GM19193 (cell line): ENCODE data around the gene FMN1.

Source experiments
- POLR2A ChIP-seq: IDR thresholded peaks from 4 replicates; pipeline ENCODE4 v1.6.1; 2011; ENCODE audit not compliant: insufficient read depth, insufficient read length; ENCODE audit errors: extremely low read depth

FMN1 gene

DNA sequence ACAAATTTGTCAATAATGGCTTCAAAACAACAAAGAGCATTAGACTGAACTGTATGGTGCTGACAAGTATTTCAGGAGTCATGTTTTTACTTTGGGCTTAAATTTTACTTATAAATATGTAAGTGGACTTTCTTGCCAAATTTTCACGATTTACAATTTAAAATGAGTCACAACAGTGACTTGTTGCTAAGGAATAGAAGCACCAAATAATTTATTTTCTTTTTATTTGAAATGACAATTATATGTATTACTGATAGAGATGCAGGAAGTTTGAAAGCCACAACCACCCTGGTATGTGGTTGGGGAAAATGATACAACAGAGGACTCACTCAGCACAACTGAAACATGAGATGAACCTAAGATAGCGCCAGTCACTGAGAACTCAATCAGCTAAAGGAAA lies 90.3 kb downstream of the FMN1 start:
- TF ChIP-seq POLR2A: no peak

DNA sequence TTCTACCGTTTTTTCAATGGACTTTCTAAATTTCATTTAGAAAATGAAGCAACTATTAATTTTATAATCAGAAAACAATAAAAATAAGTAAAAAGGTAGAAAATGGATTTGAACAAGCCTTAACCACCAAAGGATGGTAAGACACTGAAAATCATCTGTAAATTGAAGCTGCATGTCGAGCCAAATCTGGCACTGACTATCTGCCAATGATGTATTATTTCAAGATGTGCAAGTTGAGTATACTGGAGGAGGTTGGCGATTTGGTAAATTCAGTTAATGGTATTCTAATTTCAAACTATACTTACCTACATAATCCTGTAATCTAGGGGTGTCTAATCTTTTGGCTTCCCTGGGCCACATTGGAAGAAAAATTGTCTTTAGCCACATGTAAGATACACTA lies 93.5 kb downstream of the FMN1 start:
- no peak for TF ChIP-seq POLR2A

- no peak for TF ChIP-seq POLR2A
These were observed 94.2 kb downstream of the FMN1 start for GRCh38 chr15:33100314-33100713.

- TF ChIP-seq POLR2A: no peak
These were observed 94.8 kb downstream of the FMN1 start for GRCh38 chr15:33099739-33100138.

DNA sequence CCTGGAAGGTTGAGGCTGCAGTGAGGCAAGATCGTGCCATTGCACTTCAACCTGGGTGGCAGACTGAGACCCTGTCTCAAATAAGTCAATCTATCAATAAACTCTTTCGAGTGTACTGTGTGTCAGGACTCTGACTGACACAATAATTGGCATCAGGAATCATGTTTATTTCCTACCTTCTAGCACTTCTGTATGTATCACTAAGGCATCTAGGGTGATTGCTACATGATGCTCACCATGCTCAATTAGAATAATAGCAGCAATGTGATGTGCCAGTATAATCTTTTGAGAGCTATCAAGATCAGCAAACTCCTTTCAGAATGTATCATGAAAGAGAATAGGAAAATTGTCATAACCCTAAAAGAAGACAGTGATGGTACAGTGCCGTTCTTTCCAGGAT lies 95.3 kb downstream of the FMN1 start:
- TF ChIP-seq POLR2A: no peak

DNA sequence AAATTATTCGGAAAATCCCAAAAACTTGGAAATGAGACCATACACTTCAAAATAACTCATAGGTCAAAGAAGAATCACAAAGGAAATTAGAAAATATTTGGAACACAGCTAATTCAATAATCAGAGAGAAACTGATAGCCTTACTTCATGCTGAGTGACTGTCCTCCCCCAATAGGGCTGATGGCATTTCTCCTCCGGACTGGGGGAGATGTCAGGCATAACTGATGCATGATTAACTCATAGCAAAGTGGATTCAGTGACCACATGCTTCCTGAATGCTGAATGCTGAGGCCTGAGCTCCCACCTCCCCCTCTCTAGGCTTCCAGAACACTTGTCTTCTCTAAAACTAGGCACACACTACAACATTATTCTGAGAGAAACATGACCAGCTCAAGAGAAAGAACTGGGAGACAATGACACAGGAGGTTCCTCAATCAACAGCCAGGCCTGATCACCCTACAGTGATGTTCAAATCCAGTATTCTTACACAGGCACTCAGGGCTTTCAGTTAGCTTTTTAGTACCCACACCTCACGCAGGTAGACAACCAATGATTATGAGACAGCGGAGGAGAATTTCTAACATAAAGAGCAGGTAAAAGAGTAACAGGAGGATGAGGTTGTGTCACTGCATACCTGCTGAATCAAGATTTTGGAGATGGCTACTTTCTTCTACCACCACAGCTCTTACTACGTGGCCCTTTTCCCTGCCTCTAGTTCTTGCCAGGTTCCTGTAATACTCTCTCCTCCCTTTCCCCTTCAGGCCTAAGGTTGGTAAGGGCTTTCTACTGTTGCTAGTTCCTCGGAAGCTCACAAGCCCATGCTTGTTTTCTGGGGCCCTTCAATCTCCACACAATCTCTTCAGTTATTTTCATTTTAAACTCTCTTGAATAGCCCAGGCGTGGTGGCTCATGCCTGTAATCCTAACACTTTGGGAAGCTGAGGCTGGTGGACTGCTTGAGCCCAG lies 96.1 kb downstream of the FMN1 start:
- no peak for TF ChIP-seq POLR2A

DNA sequence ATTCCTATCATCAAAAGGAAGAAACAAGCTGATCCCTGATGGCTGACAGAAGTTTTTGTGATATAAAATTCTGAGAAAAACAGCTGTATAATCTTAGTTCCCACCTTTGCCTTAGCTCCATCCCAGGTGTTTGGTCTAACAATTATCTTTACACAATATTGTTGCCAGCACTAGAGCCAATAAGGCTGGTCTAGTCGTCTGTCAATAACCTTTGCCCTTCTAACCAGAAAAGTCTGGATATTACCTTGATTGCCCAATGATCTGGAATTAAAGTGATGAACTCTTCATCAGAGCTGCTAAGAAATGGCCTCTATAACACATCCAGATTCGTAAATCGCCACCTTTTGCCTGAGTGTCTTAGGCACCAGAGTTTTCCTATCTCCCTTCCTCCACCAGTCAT lies 98.4 kb downstream of the FMN1 start:
- TF ChIP-seq POLR2A: no peak

GRCh38 chr15:33095641-33096040 lies 98.9 kb downstream of the FMN1 start:
- no peak for TF ChIP-seq POLR2A

GRCh38 chr15:33094336-33094735 lies 100.2 kb downstream of the FMN1 start:
- TF ChIP-seq POLR2A: no peak

- TF ChIP-seq POLR2A: no peak
These were observed 101.3 kb downstream of the FMN1 start for GRCh38 chr15:33093222-33093621.

DNA sequence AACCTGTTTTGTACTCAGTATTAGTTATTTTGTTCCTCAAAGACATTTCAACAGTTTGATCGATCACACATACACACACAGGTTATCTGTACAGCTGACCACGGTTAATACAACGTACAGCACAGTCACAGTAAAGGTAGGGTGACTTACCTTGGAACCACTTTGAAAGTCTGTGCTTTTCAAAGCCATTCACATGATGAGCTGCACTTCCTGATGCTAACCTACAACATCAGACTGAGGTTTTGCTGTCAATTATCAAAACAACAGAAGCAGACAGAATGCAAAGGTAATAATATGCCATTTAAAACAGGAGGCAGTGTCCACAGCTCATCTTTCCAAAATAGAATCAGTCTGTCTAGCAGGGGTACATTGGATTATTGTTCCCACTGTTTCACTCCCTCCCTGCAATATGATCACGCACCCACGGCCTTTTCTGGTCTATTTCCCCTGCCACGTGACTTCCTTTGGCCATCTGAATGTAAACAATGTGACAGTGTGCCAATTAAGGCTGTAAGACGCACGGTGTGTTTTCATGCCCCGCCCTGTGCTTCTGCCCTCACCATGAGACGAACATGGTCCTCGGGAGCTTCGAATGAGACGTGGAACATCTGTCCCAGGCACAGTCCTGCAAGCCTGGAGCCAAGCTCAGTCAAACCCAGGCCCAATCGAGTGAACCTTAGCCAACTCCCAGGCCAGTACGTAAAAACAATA lies 102.4 kb downstream of the FMN1 start:
- TF ChIP-seq POLR2A: no peak

DNA sequence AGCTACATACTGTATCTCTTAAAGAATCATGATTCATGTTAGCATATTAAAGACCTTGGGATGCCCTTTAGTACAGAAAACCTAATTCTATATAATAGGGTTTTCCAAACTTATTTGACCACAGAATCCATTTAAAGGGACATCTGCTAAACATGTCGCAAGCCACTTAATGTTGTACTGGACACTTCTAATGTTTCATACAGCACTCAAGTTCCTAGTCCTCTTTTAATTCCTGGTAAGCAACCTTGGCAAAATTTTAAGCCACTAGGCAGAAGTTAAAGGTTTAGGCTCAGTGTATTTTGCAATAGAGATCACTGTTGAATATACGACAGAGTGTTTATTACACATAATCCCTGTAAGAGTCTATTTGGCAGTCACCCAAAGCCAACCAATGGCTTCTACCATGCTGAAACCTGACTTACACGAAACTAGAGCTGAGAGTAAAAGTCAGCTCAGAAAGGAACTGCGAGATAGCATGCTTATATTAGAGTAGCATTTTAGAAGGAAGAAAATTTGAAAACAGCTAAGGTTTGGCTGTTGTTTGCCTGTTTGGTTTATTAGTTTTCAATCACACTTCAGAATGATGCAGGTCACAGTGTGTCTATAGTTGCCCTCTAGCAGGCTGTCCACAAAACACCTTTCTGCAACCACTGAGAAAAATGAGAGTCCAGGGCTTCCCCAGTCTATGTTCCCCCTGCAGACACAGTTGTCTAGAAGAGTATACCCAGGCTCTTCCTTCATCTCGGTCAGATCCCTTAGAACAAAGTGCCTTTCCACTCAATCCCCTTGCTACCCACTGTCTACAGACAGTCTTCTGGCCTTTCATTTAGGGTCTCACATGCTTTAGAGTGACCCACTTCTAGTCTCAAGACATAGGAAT lies 104.4 kb downstream of the FMN1 start:
- no peak for TF ChIP-seq POLR2A

DNA sequence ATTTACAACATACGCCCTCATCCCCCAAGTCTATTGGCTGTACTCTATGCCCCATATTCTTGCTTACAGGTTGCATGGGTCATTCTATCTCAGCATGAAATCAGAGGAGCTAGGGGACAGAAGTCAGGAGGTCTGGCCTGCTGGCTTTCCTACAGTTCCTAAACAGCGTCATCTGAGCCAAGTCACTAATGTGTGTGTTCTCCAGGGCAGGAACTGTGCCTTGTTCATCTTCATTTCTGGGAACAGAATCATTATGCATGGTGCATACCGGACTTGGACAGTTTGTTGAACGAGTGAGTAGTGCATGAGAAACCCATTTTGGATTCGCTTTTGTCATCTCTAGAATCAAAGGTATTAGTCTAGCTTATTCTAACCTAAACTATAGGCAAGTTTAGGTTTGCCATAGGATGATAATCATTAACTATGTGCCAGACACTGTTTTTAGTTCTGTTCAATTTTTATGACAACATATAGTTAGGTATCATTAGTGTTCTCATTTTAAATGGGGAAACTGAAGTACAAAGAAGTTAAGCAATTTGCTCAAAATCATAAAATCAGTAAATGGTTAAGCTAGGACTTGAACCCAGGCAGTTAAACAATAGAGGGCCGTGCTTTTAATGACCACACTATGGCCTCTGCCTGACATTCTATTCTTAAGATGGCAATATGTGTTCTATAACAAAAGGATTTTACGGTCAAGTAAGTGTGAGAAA lies 105.2 kb downstream of the FMN1 start:
- no peak for TF ChIP-seq POLR2A

GRCh38 chr15:33086500-33087121 lies 107.9 kb downstream of the FMN1 start:
- TF ChIP-seq POLR2A: no peak
